ENCODE results near the gene ABCC1. TPM values are rescaled to one million over a fixed set of nuclear protein-coding genes. Genes with fewer than 3 reads are reported as not detected.
"Not testable (repeated sequence)": the region's sequence is repeated elsewhere in the genome, so short reads cannot be mapped to it uniquely, and the experiment has no call there.

Gene ABCC1
- total RNA-seq, 2 experiments from 2014 or later, result 46.0 to 46.9 TPM

- CTCF ChIA-PET, result no interaction called here
- H3K4me1 Mint-ChIP-seq (ENCODE audit: low read depth), result peaks cover 30% of the 10 kb centered on the region
- H3K9me3 Mint-ChIP-seq (ENCODE audit: insufficient read depth), result no peaks in the 10 kb centered on the region
- no peak for ATAC-seq
- peaks cover 18% of the 10 kb centered on the region for H3K36me3 Mint-ChIP-seq (ENCODE audit: low read depth)
- no peak for DNase-seq
- H3K27ac Mint-ChIP-seq, result peak overlapping the region; percentile 81
- POLR2A ChIA-PET, result interaction anchor here (0.6 kb wide), 1 partner anchor 60 kb away, joined by 4 read pairs; the partner anchor contains the start of gene CEP20
- no peaks in the 10 kb centered on the region for H3K27me3 Mint-ChIP-seq (ENCODE audit: low read depth)
- peak overlapping the region; percentile 79 for H3K4me3 Mint-ChIP-seq
Observed at GRCh38 chr16:15948532-15949209, 745 bp upstream of the ABCC1 start.

GRCh38 chr16:15950161-15950854 lies 892 bp downstream of the ABCC1 start:
- Mint-ChIP-seq H3K4me3 (peak overlapping the region; percentile 96), H3K27ac (peak overlapping the region; percentile 96), H3K9me3 (ENCODE audit: insufficient read depth) (no peaks in the 10 kb centered on the region), H3K4me1 (ENCODE audit: low read depth) (peaks cover 43% of the 10 kb centered on the region), H3K36me3 (ENCODE audit: low read depth) (peaks cover 27% of the 10 kb centered on the region), H3K27me3 (ENCODE audit: low read depth) (no peaks in the 10 kb centered on the region)
- ChIA-PET CTCF (interaction anchor here (0.7 to 2.8 kb wide), 5 partner anchors 10 to 83 kb away, joined by 3 to 13 read pairs (median 5); no protein-coding TSS in a partner anchor), POLR2A (interaction anchor here (0.6 to 2.5 kb wide), 6 partner anchors 9 to 83 kb away, joined by 3 to 29 read pairs (median 4); partner anchors contain the start of gene CEP20)
- peak; percentile 39 for DNase-seq
- peak; percentile 31 for ATAC-seq

- H3K4me1 Mint-ChIP-seq (ENCODE audit: low read depth), result peaks cover 48% of the 10 kb centered on the region
- H3K4me3 Mint-ChIP-seq, result peak overlapping the region; percentile 96
- H3K27ac Mint-ChIP-seq, result peak overlapping the region; percentile 96
- peaks cover 32% of the 10 kb centered on the region for H3K36me3 Mint-ChIP-seq (ENCODE audit: low read depth)
- CTCF ChIA-PET, result interaction anchor here (1.3 to 2.8 kb wide), 3 partner anchors 9 to 83 kb away, joined by 5 to 13 read pairs (median 9); no protein-coding TSS in a partner anchor
- POLR2A ChIA-PET, result interaction anchor here (0.9 to 2.5 kb wide), 5 partner anchors 9 to 75 kb away, joined by 3 to 29 read pairs (median 3); partner anchors contain the start of gene CEP20
- no peaks in the 10 kb centered on the region for H3K27me3 Mint-ChIP-seq (ENCODE audit: low read depth)
- no peak for DNase-seq
- no peak for ATAC-seq
- no peaks in the 10 kb centered on the region for H3K9me3 Mint-ChIP-seq (ENCODE audit: insufficient read depth)
Observed at GRCh38 chr16:15950869-15951268, 1.5 kb downstream of the ABCC1 start.

- POLR2A ChIA-PET, result interaction anchor here (0.7 to 2.5 kb wide), 5 partner anchors 8 to 64 kb away, joined by 3 to 29 read pairs (median 4); partner anchors contain the start of gene CEP20
- no peaks in the 10 kb centered on the region for H3K27me3 Mint-ChIP-seq (ENCODE audit: low read depth)
- CTCF ChIA-PET, result interaction anchor here (1.1 to 2.8 kb wide), 3 partner anchors 8 to 74 kb away, joined by 3 to 13 read pairs (median 5); no protein-coding TSS in a partner anchor
Observed at GRCh38 chr16:15951852-15952251, 2.4 kb downstream of the ABCC1 start.

GRCh38 chr16:15952265-15952711 lies 2.9 kb downstream of the ABCC1 start:
- Mint-ChIP-seq H3K27ac (peak overlapping the region; percentile 35), H3K9me3 (ENCODE audit: insufficient read depth) (no peaks in the 10 kb centered on the region), H3K27me3 (ENCODE audit: low read depth) (no peaks in the 10 kb centered on the region), H3K4me3 (no peak overlapping the region), H3K36me3 (ENCODE audit: low read depth) (peaks cover 39% of the 10 kb centered on the region), H3K4me1 (ENCODE audit: low read depth) (peaks cover 62% of the 10 kb centered on the region)
- ChIA-PET CTCF (interaction anchor here (1.1 to 2.8 kb wide), 3 partner anchors 8 to 73 kb away, joined by 3 to 13 read pairs (median 5); no protein-coding TSS in a partner anchor), POLR2A (interaction anchor here (0.7 to 2.5 kb wide), 4 partner anchors 12 to 64 kb away, joined by 3 to 20 read pairs (median 5); partner anchors contain the start of gene CEP20)
- no peak for DNase-seq
- no peak for ATAC-seq

More at GRCh38 chr16:15951852-15952251, 2.4 kb downstream of the ABCC1 start:
- Mint-ChIP-seq H3K9me3 (ENCODE audit: insufficient read depth) (no peaks in the 10 kb centered on the region), H3K27ac (no peak overlapping the region), H3K4me3 (peak overlapping the region; percentile 64), H3K4me1 (ENCODE audit: low read depth) (peaks cover 58% of the 10 kb centered on the region), H3K36me3 (ENCODE audit: low read depth) (peaks cover 37% of the 10 kb centered on the region)
- no peak for DNase-seq
- no peak for ATAC-seq

- DNase-seq (no peak), ATAC-seq (no peak)
- no peaks in the 10 kb centered on the region for H3K9me3 Mint-ChIP-seq (ENCODE audit: insufficient read depth)
- H3K27ac Mint-ChIP-seq, result no peak overlapping the region
- no peaks in the 10 kb centered on the region for H3K27me3 Mint-ChIP-seq (ENCODE audit: low read depth)
- peaks cover 39% of the 10 kb centered on the region for H3K36me3 Mint-ChIP-seq (ENCODE audit: low read depth)
- POLR2A ChIA-PET, result interaction anchor here (1.8 kb wide), 1 partner anchor 65 kb away, joined by 6 read pairs; the partner anchor contains the start of gene CEP20
- peaks cover 69% of the 10 kb centered on the region for H3K4me1 Mint-ChIP-seq (ENCODE audit: low read depth)
- CTCF ChIA-PET, result no interaction called here
- H3K4me3 Mint-ChIP-seq, result no peak overlapping the region
Observed at GRCh38 chr16:15953477-15953876, 4.1 kb downstream of the ABCC1 start.

- DNase-seq (no peak), ATAC-seq (no peak)
- H3K36me3 Mint-ChIP-seq (ENCODE audit: low read depth), result peaks cover 39% of the 10 kb centered on the region
- no peaks in the 10 kb centered on the region for H3K9me3 Mint-ChIP-seq (ENCODE audit: insufficient read depth)
- H3K4me3 Mint-ChIP-seq, result no peak overlapping the region
- H3K27ac Mint-ChIP-seq, result peak overlapping the region; percentile 7
- CTCF ChIA-PET, result no interaction called here
- peaks cover 69% of the 10 kb centered on the region for H3K4me1 Mint-ChIP-seq (ENCODE audit: low read depth)
- no peaks in the 10 kb centered on the region for H3K27me3 Mint-ChIP-seq (ENCODE audit: low read depth)
- POLR2A ChIA-PET, result interaction anchor here (1.8 kb wide), 1 partner anchor 66 kb away, joined by 6 read pairs; the partner anchor contains the start of gene CEP20
Observed at GRCh38 chr16:15953929-15954813, 4.8 kb downstream of the ABCC1 start.

- DNase-seq (no peak), ATAC-seq (no peak)
- H3K4me1 Mint-ChIP-seq (ENCODE audit: low read depth), result peaks cover 76% of the 10 kb centered on the region
- no peaks in the 10 kb centered on the region for H3K9me3 Mint-ChIP-seq (ENCODE audit: insufficient read depth)
- no peak overlapping the region for H3K4me3 Mint-ChIP-seq
- peak overlapping the region; percentile 62 for H3K27ac Mint-ChIP-seq
- peaks cover 39% of the 10 kb centered on the region for H3K36me3 Mint-ChIP-seq (ENCODE audit: low read depth)
- ChIA-PET CTCF (no interaction called here), POLR2A (no interaction called here)
- H3K27me3 Mint-ChIP-seq (ENCODE audit: low read depth), result no peaks in the 10 kb centered on the region
Observed at GRCh38 chr16:15954814-15955151, 5.4 kb downstream of the ABCC1 start.

GRCh38 chr16:15955425-15955824 lies 6.0 kb downstream of the ABCC1 start:
- peaks cover 44% of the 10 kb centered on the region for H3K36me3 Mint-ChIP-seq (ENCODE audit: low read depth)
- no peak overlapping the region for H3K4me3 Mint-ChIP-seq
- H3K27ac Mint-ChIP-seq, result peak overlapping the region; percentile 45
- no peak for ATAC-seq
- POLR2A ChIA-PET, result no interaction called here
- no peaks in the 10 kb centered on the region for H3K27me3 Mint-ChIP-seq (ENCODE audit: low read depth)
- no peak for DNase-seq
- H3K9me3 Mint-ChIP-seq (ENCODE audit: insufficient read depth), result no peaks in the 10 kb centered on the region
- peaks cover 82% of the 10 kb centered on the region for H3K4me1 Mint-ChIP-seq (ENCODE audit: low read depth)
- CTCF ChIA-PET, result no interaction called here

GRCh38 chr16:15956106-15956505 lies 6.7 kb downstream of the ABCC1 start:
- CTCF ChIA-PET; H3K27me3 Mint-ChIP-seq (ENCODE audit: low read depth); ATAC-seq; H3K4me3 Mint-ChIP-seq; H3K9me3 Mint-ChIP-seq (ENCODE audit: insufficient read depth); DNase-seq: not testable (repeated sequence)
- H3K27ac Mint-ChIP-seq, result peak overlapping the region; percentile 66
- POLR2A ChIA-PET, result interaction anchor here (1.6 kb wide), 1 partner anchor 67 kb away, joined by 10 read pairs; the partner anchor contains the start of gene CEP20
- H3K36me3 Mint-ChIP-seq (ENCODE audit: low read depth), result peaks cover 44% of the 10 kb centered on the region
- H3K4me1 Mint-ChIP-seq (ENCODE audit: low read depth), result peaks cover 84% of the 10 kb centered on the region
